ENCODE results near the gene PPAT. TPM values are rescaled to one million over a fixed set of nuclear protein-coding genes. Genes with fewer than 3 reads are reported as not detected.
A peak's percentile ranks its signal among the peaks of the same experiment; 100 is the strongest.

The PPAT gene
- total and polyA plus RNA-seq, 11 donors: 0.65 to 6.5 (median 3.7) TPM

DNA sequence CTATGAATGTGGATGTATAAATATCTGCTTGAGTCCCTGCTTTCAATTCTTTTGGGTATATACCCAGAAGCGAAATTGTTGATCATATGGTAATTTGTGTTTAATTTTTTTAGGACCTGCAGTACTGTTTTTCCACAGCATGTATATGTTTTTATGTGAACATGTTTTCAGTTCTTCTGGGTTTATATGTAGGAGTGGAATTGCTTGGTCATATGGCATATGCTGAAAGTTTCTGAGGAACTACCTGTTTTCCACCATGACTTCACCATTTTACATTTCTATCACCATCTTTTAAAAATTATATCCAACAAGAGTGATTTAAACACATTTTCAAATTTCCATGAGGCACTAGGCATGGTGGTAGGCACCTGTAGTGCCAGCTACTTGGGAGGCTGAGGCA is 8.2 kb downstream of the PPAT start:
- Histone ChIP-seq H3K36me3 (no peaks in the 10 kb centered on the region), H3K27me3 (no peaks in the 10 kb centered on the region), H3K9me3 (no peaks in the 10 kb centered on the region), H3K27ac (no peak overlapping the region), H3K4me1 (peaks cover 0 to 3% (median 0%) of the 10 kb centered on the region in 12 donors), H3K4me3 (no peak overlapping the region)
- ATAC-seq (no peak), DNase-seq (no peak)
- no peak for TF ChIP-seq POLR2A (IDR thresholded peaks at IDR 0.05)
- TF ChIP-seq, protein P1, sequence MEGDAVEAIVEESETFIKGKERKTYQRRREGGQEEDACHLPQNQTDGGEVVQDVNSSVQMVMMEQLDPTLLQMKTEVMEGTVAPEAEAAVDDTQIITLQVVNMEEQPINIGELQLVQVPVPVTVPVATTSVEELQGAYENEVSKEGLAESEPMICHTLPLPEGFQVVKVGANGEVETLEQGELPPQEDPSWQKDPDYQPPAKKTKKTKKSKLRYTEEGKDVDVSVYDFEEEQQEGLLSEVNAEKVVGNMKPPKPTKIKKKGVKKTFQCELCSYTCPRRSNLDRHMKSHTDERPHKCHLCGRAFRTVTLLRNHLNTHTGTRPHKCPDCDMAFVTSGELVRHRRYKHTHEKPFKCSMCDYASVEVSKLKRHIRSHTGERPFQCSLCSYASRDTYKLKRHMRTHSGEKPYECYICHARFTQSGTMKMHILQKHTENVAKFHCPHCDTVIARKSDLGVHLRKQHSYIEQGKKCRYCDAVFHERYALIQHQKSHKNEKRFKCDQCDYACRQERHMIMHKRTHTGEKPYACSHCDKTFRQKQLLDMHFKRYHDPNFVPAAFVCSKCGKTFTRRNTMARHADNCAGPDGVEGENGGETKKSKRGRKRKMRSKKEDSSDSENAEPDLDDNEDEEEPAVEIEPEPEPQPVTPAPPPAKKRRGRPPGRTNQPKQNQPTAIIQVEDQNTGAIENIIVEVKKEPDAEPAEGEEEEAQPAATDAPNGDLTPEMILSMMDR (IDR thresholded peaks at IDR 0.05): no peak
- intact Hi-C loops (cut with DNase I): loop anchor here in 9 of 10 donors (5.0 to 10.0 kb wide), 7 partner anchors 40 to 418 kb away; partner anchors contain the start of gene SRP72 (in 1 of the 9)
- WGBS, 4 donors: 97 to 98% (median 98%) methylated on average over 1 of the region's 1 CpG

DNA sequence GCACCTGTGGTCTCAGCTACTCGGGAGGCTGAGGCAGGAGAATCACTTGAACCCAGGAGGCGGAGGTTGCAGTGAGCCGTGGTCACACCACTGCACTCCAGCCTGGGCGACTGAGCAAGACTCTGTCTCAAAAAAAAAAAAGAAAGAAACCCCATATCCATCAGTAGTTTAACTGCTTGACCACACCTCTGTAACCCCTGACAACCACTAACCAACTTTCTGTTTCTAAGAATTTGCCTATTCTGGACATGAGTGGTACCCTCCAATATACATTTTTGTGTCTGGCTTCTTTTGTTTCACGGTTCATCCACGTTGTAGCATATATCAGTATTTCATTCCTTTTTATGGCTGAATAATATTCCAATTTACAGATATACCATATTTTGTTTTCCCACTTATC is 9.1 kb downstream of the PPAT start:
- H3K36me3 ChIP-seq: no peaks in the 10 kb centered on the region
- intact Hi-C loops (cut with DNase I): loop anchor here in 9 of 10 donors (5.0 to 10.0 kb wide), 7 partner anchors 41 to 419 kb away; partner anchors contain the start of gene SRP72 (in 1 of the 9)
- no peaks in the 10 kb centered on the region for H3K27me3 ChIP-seq
- peaks cover 0 to 3% (median 0%) of the 10 kb centered on the region in 12 donors for H3K4me1 ChIP-seq
- ATAC-seq: no peak
- WGBS, 4 donors: 87 to 98% (median 97%) methylated on average over 6 of the region's 6 CpGs
- no peak for DNase-seq
- H3K9me3 ChIP-seq: no peaks in the 10 kb centered on the region
- TF ChIP-seq POLR2A (IDR thresholded peaks at IDR 0.05): no peak
- TF ChIP-seq, protein P1 (IDR thresholded peaks at IDR 0.05): no peak
- no peak overlapping the region for H3K4me3 ChIP-seq
- H3K27ac ChIP-seq: no peak overlapping the region

DNA sequence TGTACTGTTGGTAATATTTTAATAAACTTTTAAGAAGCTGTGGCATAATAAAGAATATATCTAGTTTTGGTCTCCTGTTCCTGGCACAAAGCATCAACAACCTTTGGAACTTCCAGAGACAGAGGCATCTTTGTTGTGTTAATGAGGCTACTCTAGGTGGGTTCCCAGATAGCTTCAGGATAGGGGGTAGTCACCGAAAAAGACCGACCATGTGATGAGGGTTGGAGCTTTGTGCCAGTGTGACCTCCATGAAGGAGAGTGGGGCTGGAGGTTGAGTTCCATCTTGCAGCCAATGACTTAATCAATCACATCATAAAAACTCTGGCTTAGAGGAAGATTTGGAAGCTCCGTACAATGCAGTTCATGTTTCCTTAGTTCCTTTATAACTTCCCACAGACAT is 9.9 kb downstream of the PPAT start:
- no peak for DNase-seq
- no peak for ATAC-seq
- TF ChIP-seq, protein P1 (IDR thresholded peaks at IDR 0.05): no peak
- no peak for TF ChIP-seq POLR2A (IDR thresholded peaks at IDR 0.05)
- Histone ChIP-seq H3K4me1 (peaks cover 0 to 3% (median 0%) of the 10 kb centered on the region in 12 donors), H3K27ac (no peak overlapping the region), H3K4me3 (no peak overlapping the region), H3K27me3 (no peaks in the 10 kb centered on the region), H3K36me3 (no peaks in the 10 kb centered on the region), H3K9me3 (no peaks in the 10 kb centered on the region)
- 79 to 94% (median 91%) methylated on average over 3 of the region's 3 CpGs for WGBS, 4 donors
- intact Hi-C loops (cut with DNase I): loop anchor here (2.0 to 10.0 kb wide), 10 partner anchors 42 to 419 kb away; partner anchors contain the start of gene SRP72 (in 1 of the 10)

DNA sequence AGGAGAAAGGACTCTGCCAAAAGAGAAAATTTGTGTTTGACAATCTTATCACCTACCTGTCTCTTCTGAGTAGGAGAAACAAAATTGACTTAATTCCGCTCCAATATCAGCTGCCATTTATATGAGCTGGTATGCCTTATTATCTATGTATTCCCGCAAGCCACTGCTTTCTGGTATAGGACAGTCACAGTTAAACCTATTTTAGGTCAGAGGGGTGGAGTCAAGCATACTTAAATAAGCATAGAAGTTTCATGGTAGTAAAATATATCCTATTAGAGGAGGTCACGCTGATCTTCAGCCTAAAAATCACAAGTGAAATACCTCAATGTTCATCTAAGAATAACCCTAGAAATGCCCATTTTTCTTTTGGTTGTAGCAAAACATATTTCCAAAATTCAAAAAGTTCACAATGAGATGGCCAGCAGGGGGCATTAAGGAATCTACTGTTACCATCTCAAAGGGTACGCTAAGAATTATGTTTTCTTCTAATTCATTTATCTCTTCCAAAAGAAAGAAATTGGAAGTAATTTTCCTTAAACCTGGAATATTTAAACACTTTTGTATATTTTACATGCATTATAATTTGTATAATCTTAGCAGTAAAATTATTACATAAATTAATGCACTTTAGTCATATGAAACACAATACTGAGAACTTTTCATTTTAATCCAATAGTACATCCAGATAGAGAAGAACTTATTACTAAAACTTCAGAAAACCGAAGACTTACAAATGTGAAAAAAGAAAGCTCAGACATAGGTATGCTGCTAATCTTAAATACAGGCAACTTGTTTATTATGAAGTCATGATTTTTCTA is 10.5 kb downstream of the PPAT start:
- Histone ChIP-seq H3K27me3 (no peaks in the 10 kb centered on the region), H3K9me3 (no peaks in the 10 kb centered on the region), H3K4me3 (peak overlapping the region in 8 of 12 donors; percentile 0 to 39 (median 28)), H3K4me1 (peaks cover 0 to 3% (median 0%) of the 10 kb centered on the region in 12 donors), H3K36me3 (no peaks in the 10 kb centered on the region), H3K27ac (no peak overlapping the region)
- DNase-seq (no peak), ATAC-seq (peak in 2 of 4 donors; percentile 50 to 65)
- WGBS, 4 donors: 40 to 52% (median 45%) methylated on average over 5 of the region's 5 CpGs
- TF ChIP-seq, protein P1 (IDR thresholded peaks at IDR 0.05): peak; percentile 47 to 78 (median 64)
- TF ChIP-seq POLR2A (IDR thresholded peaks at IDR 0.05): no peak
- intact Hi-C loops (cut with DNase I): loop anchor here (2.0 to 10.0 kb wide), 10 partner anchors 42 to 420 kb away; partner anchors contain the start of gene SRP72 (in 2 of the 10)

Data from heart left ventricle (tissue), 16 donors.